Panc1 (cell line): Measurements from ENCODE around the gene TSPAN17.

ENCODE experiments used
- CTCF ChIP-seq: fragments of 450-650 bp; IDR thresholded peaks from 2 replicates; pipeline ENCODE4 v1.5.1; 2017; ENCODE audit warnings: mild to moderate bottlenecking
- POLR2AphosphoS5 ChIP-seq: IDR thresholded peaks from 2 replicates; pipeline ENCODE4 v1.6.1; 2012; ENCODE audit warnings: mild to moderate bottlenecking, low read depth, low read length, moderate library complexity
- SIN3A ChIP-seq: IDR thresholded peaks from 2 replicates; pipeline ENCODE4 v1.6.1; 2012; ENCODE audit warnings: low read depth, mild to moderate bottlenecking, low read length, moderate library complexity, borderline replicate concordance; ENCODE audit not compliant: insufficient read depth

- TF ChIP-seq SIN3A (no peak), POLR2AphosphoS5 (no peak), CTCF (no peak)
Measured at GRCh38 chr5:176646707-176647029, 616 bp upstream of the TSPAN17 start.
